ENCODE results near the gene REXO5. TPM values are rescaled to one million over a fixed set of nuclear protein-coding genes. Genes with fewer than 3 reads are reported as not detected.
A peak's percentile ranks its signal among the peaks of the same experiment; 100 is the strongest.
"Not testable (repeated sequence)": the region's sequence is repeated elsewhere in the genome, so short reads cannot be mapped to it uniquely, and the experiment has no call there.

The REXO5 gene
- total RNA-seq, 1 experiment from 2014 or later = 8.5 TPM

- ChIA-PET CTCF (interaction anchor here (1.0 to 2.6 kb wide), 2 partner anchors 11 to 1162 kb away, joined by 4 to 19 read pairs; no protein-coding TSS in a partner anchor), POLR2A (no interaction called here)
- Mint-ChIP-seq H3K4me3 (peak within 1 kb of the TSS; percentile 79), H3K27me3 (ENCODE audit: low read depth) (peaks cover 6% of the 10 kb centered on the region), H3K27ac (peak within 1 kb of the TSS; percentile 75; the same call in 1 of the 2 replicates), H3K36me3 (peaks cover 8% of the 10 kb centered on the region; the same call in 1 of the 2 replicates), H3K9me3 (peaks cover 25% of the 10 kb centered on the region), H3K4me1 (peaks cover 18% of the 10 kb centered on the region)
- TF ChIP-seq SMAD3 (CRISPR knock-in tag; IDR thresholded peaks at IDR 0.05; ENCODE audit: borderline replicate concordance) = no peak
- TF ChIP-seq CREM (CRISPR knock-in tag; IDR thresholded peaks at IDR 0.05) = no peak
- no peak for TF ChIP-seq ESRRA (CRISPR knock-in tag; IDR thresholded peaks at IDR 0.05; ENCODE audit: borderline replicate concordance)
- no peak for TF ChIP-seq CTCF (IDR thresholded peaks at IDR 0.05)
- no peak for TF ChIP-seq ZNF219 (CRISPR knock-in tag; IDR thresholded peaks at IDR 0.05; ENCODE audit: borderline replicate concordance)
- ATAC-seq (peak; percentile 99), DNase-seq (ENCODE audit: low spot score) (peak; percentile 39)
Observed at GRCh38 chr16:20763461-20764232, 42.7 kb upstream of the REXO5 start, which contains the start of gene ACSM3. Gene ACSM3 (plus strand): TSS chr16:20764014. CDS start chr16:20770035, 6,021 bp downstream.

- H3K27ac Mint-ChIP-seq; DNase-seq (ENCODE audit: low spot score); H3K36me3 Mint-ChIP-seq; H3K4me3 Mint-ChIP-seq; ATAC-seq; H3K27me3 Mint-ChIP-seq (ENCODE audit: low read depth); POLR2A ChIA-PET: not testable (repeated sequence)
- peaks cover 25% of the 10 kb centered on the region for H3K9me3 Mint-ChIP-seq
- TF ChIP-seq GABPB1 (CRISPR knock-in tag; IDR thresholded peaks at IDR 0.05) = 0 out of 2 replicates have a peak, but pooled peaks have one; percentile 24
- CTCF ChIA-PET = interaction anchor here (2.6 kb wide), 1 partner anchor 10 kb away, joined by 19 read pairs; no protein-coding TSS in a partner anchor
- H3K4me1 Mint-ChIP-seq = peaks cover 18% of the 10 kb centered on the region
Observed at GRCh38 chr16:20764448-20764847, 41.9 kb upstream of the REXO5 start.

GRCh38 chr16:20765732-20766131 lies 40.6 kb upstream of the REXO5 start:
- peaks cover 18% of the 10 kb centered on the region for H3K4me1 Mint-ChIP-seq
- H3K27ac Mint-ChIP-seq = no peak overlapping the region
- ATAC-seq (no peak), DNase-seq (ENCODE audit: low spot score) (no peak)
- peaks cover 8% of the 10 kb centered on the region; the same call in 1 of the 2 replicates for H3K36me3 Mint-ChIP-seq
- H3K27me3 Mint-ChIP-seq (ENCODE audit: low read depth) = peaks cover 6% of the 10 kb centered on the region
- peaks cover 23% of the 10 kb centered on the region for H3K9me3 Mint-ChIP-seq
- ChIA-PET CTCF (interaction anchor here (2.6 kb wide), 1 partner anchor 9 kb away, joined by 19 read pairs; no protein-coding TSS in a partner anchor), POLR2A (no interaction called here)
- no peak overlapping the region for H3K4me3 Mint-ChIP-seq
- TF ChIP-seq IRF1 (CRISPR knock-in tag; IDR thresholded peaks at IDR 0.05) = no peak
- no peak for TF ChIP-seq CTCF (IDR thresholded peaks at IDR 0.05)
- TF ChIP-seq SMAD3 (CRISPR knock-in tag; IDR thresholded peaks at IDR 0.05; ENCODE audit: borderline replicate concordance) = no peak
- TF ChIP-seq OVOL2 (CRISPR knock-in tag; IDR thresholded peaks at IDR 0.05; ENCODE audit: borderline replicate concordance) = no peak
- no peak for TF ChIP-seq NR3C1 (CRISPR knock-in tag; conservative IDR thresholded peaks at IDR 0.05; ENCODE audit: low read depth)
- TF ChIP-seq CREM (CRISPR knock-in tag; IDR thresholded peaks at IDR 0.05) = no peak
- TF ChIP-seq, protein P1, sequence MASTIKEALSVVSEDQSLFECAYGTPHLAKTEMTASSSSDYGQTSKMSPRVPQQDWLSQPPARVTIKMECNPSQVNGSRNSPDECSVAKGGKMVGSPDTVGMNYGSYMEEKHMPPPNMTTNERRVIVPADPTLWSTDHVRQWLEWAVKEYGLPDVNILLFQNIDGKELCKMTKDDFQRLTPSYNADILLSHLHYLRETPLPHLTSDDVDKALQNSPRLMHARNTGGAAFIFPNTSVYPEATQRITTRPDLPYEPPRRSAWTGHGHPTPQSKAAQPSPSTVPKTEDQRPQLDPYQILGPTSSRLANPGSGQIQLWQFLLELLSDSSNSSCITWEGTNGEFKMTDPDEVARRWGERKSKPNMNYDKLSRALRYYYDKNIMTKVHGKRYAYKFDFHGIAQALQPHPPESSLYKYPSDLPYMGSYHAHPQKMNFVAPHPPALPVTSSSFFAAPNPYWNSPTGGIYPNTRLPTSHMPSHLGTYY (CRISPR knock-in tag; IDR thresholded peaks at IDR 0.05) = no peak
- no peak for TF ChIP-seq CREB1 (CRISPR knock-in tag; IDR thresholded peaks at IDR 0.05)
- TF ChIP-seq ZNF396 (CRISPR knock-in tag; IDR thresholded peaks at IDR 0.05; ENCODE audit: borderline replicate concordance) = no peak
- no peak for TF ChIP-seq ETV6 (CRISPR knock-in tag; IDR thresholded peaks at IDR 0.05)
- TF ChIP-seq ZNF121 (CRISPR knock-in tag; IDR thresholded peaks at IDR 0.05) = no peak
- no peak for TF ChIP-seq FOXJ3 (CRISPR knock-in tag; IDR thresholded peaks at IDR 0.05; ENCODE audit: borderline replicate concordance)
- TF ChIP-seq CDX4 (CRISPR knock-in tag; IDR thresholded peaks at IDR 0.05; ENCODE audit: borderline replicate concordance) = no peak
- TF ChIP-seq, protein P2, sequence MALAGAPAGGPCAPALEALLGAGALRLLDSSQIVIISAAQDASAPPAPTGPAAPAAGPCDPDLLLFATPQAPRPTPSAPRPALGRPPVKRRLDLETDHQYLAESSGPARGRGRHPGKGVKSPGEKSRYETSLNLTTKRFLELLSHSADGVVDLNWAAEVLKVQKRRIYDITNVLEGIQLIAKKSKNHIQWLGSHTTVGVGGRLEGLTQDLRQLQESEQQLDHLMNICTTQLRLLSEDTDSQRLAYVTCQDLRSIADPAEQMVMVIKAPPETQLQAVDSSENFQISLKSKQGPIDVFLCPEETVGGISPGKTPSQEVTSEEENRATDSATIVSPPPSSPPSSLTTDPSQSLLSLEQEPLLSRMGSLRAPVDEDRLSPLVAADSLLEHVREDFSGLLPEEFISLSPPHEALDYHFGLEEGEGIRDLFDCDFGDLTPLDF (CRISPR knock-in tag; IDR thresholded peaks at IDR 0.05) = no peak
- TF ChIP-seq, protein P3, sequence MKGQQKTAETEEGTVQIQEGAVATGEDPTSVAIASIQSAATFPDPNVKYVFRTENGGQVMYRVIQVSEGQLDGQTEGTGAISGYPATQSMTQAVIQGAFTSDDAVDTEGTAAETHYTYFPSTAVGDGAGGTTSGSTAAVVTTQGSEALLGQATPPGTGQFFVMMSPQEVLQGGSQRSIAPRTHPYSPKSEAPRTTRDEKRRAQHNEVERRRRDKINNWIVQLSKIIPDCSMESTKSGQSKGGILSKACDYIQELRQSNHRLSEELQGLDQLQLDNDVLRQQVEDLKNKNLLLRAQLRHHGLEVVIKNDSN (CRISPR knock-in tag; IDR thresholded peaks at IDR 0.05) = no peak
- TF ChIP-seq, protein P4, sequence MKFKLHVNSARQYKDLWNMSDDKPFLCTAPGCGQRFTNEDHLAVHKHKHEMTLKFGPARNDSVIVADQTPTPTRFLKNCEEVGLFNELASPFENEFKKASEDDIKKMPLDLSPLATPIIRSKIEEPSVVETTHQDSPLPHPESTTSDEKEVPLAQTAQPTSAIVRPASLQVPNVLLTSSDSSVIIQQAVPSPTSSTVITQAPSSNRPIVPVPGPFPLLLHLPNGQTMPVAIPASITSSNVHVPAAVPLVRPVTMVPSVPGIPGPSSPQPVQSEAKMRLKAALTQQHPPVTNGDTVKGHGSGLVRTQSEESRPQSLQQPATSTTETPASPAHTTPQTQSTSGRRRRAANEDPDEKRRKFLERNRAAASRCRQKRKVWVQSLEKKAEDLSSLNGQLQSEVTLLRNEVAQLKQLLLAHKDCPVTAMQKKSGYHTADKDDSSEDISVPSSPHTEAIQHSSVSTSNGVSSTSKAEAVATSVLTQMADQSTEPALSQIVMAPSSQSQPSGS (CRISPR knock-in tag; IDR thresholded peaks at IDR 0.05; ENCODE audit: borderline replicate concordance, low read depth) = no peak
